Gastrocnemius medialis (tissue), 4 donors: ENCODE data around the gene ABTB2.

Experiments
- CTCF ChIP-seq, 5 experiments: fragments of 450-650 bp in 3 of 5; fragments of 200-600 bp in 2 of 5; sonication (generic) in 2 of 5; IDR thresholded peaks in 4 of 5; conservative IDR thresholded peaks in 1 of 5; 1 replicate in 4 of 5; 2 replicates in 1 of 5; pipeline ENCODE4 v1.5.1; 2016 to 2019; ENCODE audit warnings: antibody characterized with exemption in 5 of 5, mild to moderate bottlenecking in 3 of 5, moderate library complexity in 3 of 5
- POLR2A ChIP-seq, 2 donors: fragments of 450-650 bp; IDR thresholded peaks; one replicate each; pipeline ENCODE4 v1.6.1; 2017; ENCODE audit warnings: antibody characterized with exemption in 2 of 2, mild to moderate bottlenecking in 2 of 2, moderate library complexity in 2 of 2

- TF ChIP-seq CTCF (IDR thresholded peaks at IDR 0.05 in 4 of 5, conservative IDR thresholded peaks at IDR 0.05 in 1 of 5) (no peak), POLR2A (IDR thresholded peaks at IDR 0.05) (no peak)
Observed at GRCh38 chr11:34316347-34317035, 41.3 kb downstream of the ABTB2 start.
